ENCODE measurements around the gene WIPF3. TPM values are rescaled to one million over a fixed set of nuclear protein-coding genes. Genes with fewer than 3 reads are reported as not detected.

WIPF3 gene
- total and polyA plus RNA-seq, 2 experiments from 2014 or later = 1.4 to 2.8 TPM

GRCh38 chr7:29896685-29897411, 90.5 kb downstream of the WIPF3 start:
- DNase-seq (ENCODE audit: low read depth in 1 of 2, low spot score in 1 of 2) = no peak
- TF ChIP-seq CTCF (IDR thresholded peaks at IDR 0.05; ENCODE audit: low read depth, low read length) = no peak
- no peaks in the 10 kb centered on the region for H3K27me3 ChIP-seq

GRCh38 chr7:29898301-29898700, 92.0 kb downstream of the WIPF3 start:
- H3K4me1 ChIP-seq (ENCODE audit: low read depth) = no peaks in the 10 kb centered on the region
- no peak overlapping the region for H3K4me3 ChIP-seq

More at GRCh38 chr7:29896685-29897411, 90.5 kb downstream of the WIPF3 start:
- Histone ChIP-seq H3K4me3 (no peak overlapping the region), H3K36me3 (no peaks in the 10 kb centered on the region), H3K4me1 (ENCODE audit: low read depth) (no peaks in the 10 kb centered on the region), H3K27ac (no peak overlapping the region), H3K9me3 (ENCODE audit: low read depth) (no peaks in the 10 kb centered on the region)

GRCh38 chr7:29900745-29901144, 94.4 kb downstream of the WIPF3 start:
- no peak for TF ChIP-seq CTCF (IDR thresholded peaks at IDR 0.05; ENCODE audit: low read depth, low read length)
- DNase-seq (ENCODE audit: low read depth in 1 of 2, low spot score in 1 of 2) = no peak
- Histone ChIP-seq H3K4me1 (ENCODE audit: low read depth) (no peaks in the 10 kb centered on the region), H3K27ac (no peak overlapping the region), H3K9me3 (ENCODE audit: low read depth) (no peaks in the 10 kb centered on the region), H3K27me3 (no peaks in the 10 kb centered on the region), H3K4me3 (no peak overlapping the region), H3K36me3 (no peaks in the 10 kb centered on the region)

More at GRCh38 chr7:29898301-29898700, 92.0 kb downstream of the WIPF3 start:
- no peak for TF ChIP-seq CTCF (IDR thresholded peaks at IDR 0.05; ENCODE audit: low read depth, low read length)
- Histone ChIP-seq H3K9me3 (ENCODE audit: low read depth) (no peaks in the 10 kb centered on the region), H3K36me3 (no peaks in the 10 kb centered on the region), H3K27ac (no peak overlapping the region), H3K27me3 (no peaks in the 10 kb centered on the region)
- DNase-seq (ENCODE audit: low read depth in 1 of 2, low spot score in 1 of 2) = no peak

- H3K36me3 ChIP-seq = no peaks in the 10 kb centered on the region
Measured at GRCh38 chr7:29906200-29907022, 100.1 kb downstream of the WIPF3 start.

GRCh38 chr7:29914180-29914579, 107.9 kb downstream of the WIPF3 start:
- no peaks in the 10 kb centered on the region for H3K36me3 ChIP-seq
- H3K27ac ChIP-seq = no peak overlapping the region
- no peaks in the 10 kb centered on the region for H3K27me3 ChIP-seq
- peaks cover 8% of the 10 kb centered on the region for H3K4me1 ChIP-seq (ENCODE audit: low read depth)
- no peaks in the 10 kb centered on the region for H3K9me3 ChIP-seq (ENCODE audit: low read depth)
- DNase-seq (ENCODE audit: low read depth in 1 of 2, low spot score in 1 of 2) = no peak
- TF ChIP-seq CTCF (IDR thresholded peaks at IDR 0.05; ENCODE audit: low read depth, low read length) = no peak
- H3K4me3 ChIP-seq = no peak overlapping the region

More at GRCh38 chr7:29906200-29907022, 100.1 kb downstream of the WIPF3 start:
- no peaks in the 10 kb centered on the region for H3K4me1 ChIP-seq (ENCODE audit: low read depth)
- no peak for DNase-seq (ENCODE audit: low read depth in 1 of 2, low spot score in 1 of 2)
- H3K27ac ChIP-seq = no peak overlapping the region
- H3K9me3 ChIP-seq (ENCODE audit: low read depth) = no peaks in the 10 kb centered on the region
- no peak overlapping the region for H3K4me3 ChIP-seq
- no peak for TF ChIP-seq CTCF (IDR thresholded peaks at IDR 0.05; ENCODE audit: low read depth, low read length)
- no peaks in the 10 kb centered on the region for H3K27me3 ChIP-seq
